ENCODE results near the gene CDH23. TPM values are rescaled to one million over a fixed set of nuclear protein-coding genes. Genes with fewer than 3 reads are reported as not detected.

CDH23 gene
- total RNA-seq, 2 experiments from 2014 or later = 4.6 to 5.2 TPM

GRCh38 chr10:71620642-71621041, 223.9 kb downstream of the CDH23 start:
- Mint-ChIP-seq H3K4me1 (ENCODE audit: low read depth) (no peaks in the 10 kb centered on the region), H3K4me3 (no peak overlapping the region), H3K36me3 (ENCODE audit: low read depth) (no peaks in the 10 kb centered on the region), H3K9me3 (no peaks in the 10 kb centered on the region), H3K27ac (no peak overlapping the region), H3K27me3 (no peaks in the 10 kb centered on the region)
- DNase-seq = no peak
- Histone ChIP-seq H3K4me3 (ENCODE audit: low read length) (no peak overlapping the region), H3K27me3 (ENCODE audit: control insufficient read depth in 1 of 2, insufficient read depth in 2 of 2, low read length in 2 of 2) (no peaks in the 10 kb centered on the region), H3K27ac (ENCODE audit: low read depth in 1 of 2, low read length in 2 of 2) (no peak overlapping the region), H3K36me3 (ENCODE audit: insufficient read depth, low read length) (no peaks in the 10 kb centered on the region), H3K4me1 (ENCODE audit: insufficient read depth, low read length) (peaks cover 2% of the 10 kb centered on the region), H3K9me3 (ENCODE audit: control insufficient read depth in 1 of 2, insufficient read depth in 1 of 2, low read length in 2 of 2) (peaks cover 0 to 5% of the 10 kb centered on the region in 2 experiments)
- intact Hi-C loops (cut with DNase I, micrococcal nuclease) = no loop called here
- ChIA-PET CTCF (no interaction called here), POLR2A (no interaction called here)
- TF ChIP-seq CTCF (IDR thresholded peaks at IDR 0.05) = no peak
- no peak for ATAC-seq (ENCODE audit: poor library complexity)

- ChIA-PET POLR2A (no interaction called here), CTCF (no interaction called here)
- no peaks in the 10 kb centered on the region for H3K36me3 Mint-ChIP-seq (ENCODE audit: low read depth)
- no peak overlapping the region for H3K27ac ChIP-seq (ENCODE audit: low read depth in 1 of 2, low read length in 2 of 2)
- no peak overlapping the region for H3K4me3 Mint-ChIP-seq
- no peak for ATAC-seq (ENCODE audit: poor library complexity)
- H3K9me3 ChIP-seq (ENCODE audit: control insufficient read depth in 1 of 2, insufficient read depth in 1 of 2, low read length in 2 of 2) = no peaks in the 10 kb centered on the region
- H3K27me3 Mint-ChIP-seq = no peaks in the 10 kb centered on the region
- H3K9me3 Mint-ChIP-seq = no peaks in the 10 kb centered on the region
- DNase-seq = no peak
- no peaks in the 10 kb centered on the region for H3K4me1 Mint-ChIP-seq (ENCODE audit: low read depth)
- no peak for TF ChIP-seq CTCF (IDR thresholded peaks at IDR 0.05)
- H3K4me3 ChIP-seq (ENCODE audit: low read length) = no peak overlapping the region
- intact Hi-C loops (cut with DNase I, micrococcal nuclease) = no loop called here
- no peaks in the 10 kb centered on the region for H3K36me3 ChIP-seq (ENCODE audit: insufficient read depth, low read length)
- peaks cover 2% of the 10 kb centered on the region for H3K4me1 ChIP-seq (ENCODE audit: insufficient read depth, low read length)
- H3K27ac Mint-ChIP-seq = no peak overlapping the region
- H3K27me3 ChIP-seq (ENCODE audit: control insufficient read depth in 1 of 2, insufficient read depth in 2 of 2, low read length in 2 of 2) = no peaks in the 10 kb centered on the region
Measured at GRCh38 chr10:71621231-71622153, 224.8 kb downstream of the CDH23 start.

DNA sequence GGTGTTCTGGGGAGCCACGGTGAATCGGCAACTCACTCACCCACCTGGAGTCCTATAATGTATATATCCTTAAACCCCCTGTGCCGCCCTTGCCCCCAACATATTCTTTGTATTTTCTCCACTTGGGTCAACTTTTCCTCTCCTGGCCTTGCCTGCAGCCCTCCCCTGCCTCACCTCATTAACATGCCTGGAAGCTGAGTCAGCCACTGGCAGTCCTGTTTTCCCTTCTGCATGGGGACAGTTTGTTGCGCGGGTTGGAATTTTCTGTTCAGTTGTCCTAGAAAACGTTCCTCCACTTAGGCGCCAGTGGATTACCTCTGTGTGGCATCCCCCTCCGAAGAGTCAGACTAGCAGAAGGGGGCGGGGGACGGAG, 225.4 kb downstream of the CDH23 start:
- Mint-ChIP-seq H3K36me3 (ENCODE audit: low read depth) (no peaks in the 10 kb centered on the region), H3K9me3 (no peaks in the 10 kb centered on the region), H3K27ac (no peak overlapping the region), H3K27me3 (no peaks in the 10 kb centered on the region), H3K4me3 (no peak overlapping the region), H3K4me1 (ENCODE audit: low read depth) (no peaks in the 10 kb centered on the region)
- Histone ChIP-seq H3K27ac (ENCODE audit: low read depth in 1 of 2, low read length in 2 of 2) (no peak overlapping the region), H3K4me3 (ENCODE audit: low read length) (no peak overlapping the region), H3K27me3 (ENCODE audit: control insufficient read depth in 1 of 2, insufficient read depth in 2 of 2, low read length in 2 of 2) (no peaks in the 10 kb centered on the region), H3K9me3 (ENCODE audit: control insufficient read depth in 1 of 2, insufficient read depth in 1 of 2, low read length in 2 of 2) (no peaks in the 10 kb centered on the region), H3K36me3 (ENCODE audit: insufficient read depth, low read length) (no peaks in the 10 kb centered on the region), H3K4me1 (ENCODE audit: insufficient read depth, low read length) (peaks cover 2% of the 10 kb centered on the region)
- intact Hi-C loops (cut with DNase I, micrococcal nuclease) = no loop called here
- no peak for TF ChIP-seq CTCF (IDR thresholded peaks at IDR 0.05)
- ATAC-seq (ENCODE audit: poor library complexity) = no peak
- POLR2A ChIA-PET = no interaction called here
- no peak for DNase-seq
- CTCF ChIA-PET = no interaction called here
